ENCODE results near the gene U2AF2. TPM values are rescaled to one million over a fixed set of nuclear protein-coding genes. Genes with fewer than 3 reads are reported as not detected.

The U2AF2 gene
- total and polyA plus RNA-seq, 9 of the 15 experiments (the other 6 are each of a cell fraction or from before 2014, with no cell fraction given): 3.0 to 331 (median 157) TPM

DNA sequence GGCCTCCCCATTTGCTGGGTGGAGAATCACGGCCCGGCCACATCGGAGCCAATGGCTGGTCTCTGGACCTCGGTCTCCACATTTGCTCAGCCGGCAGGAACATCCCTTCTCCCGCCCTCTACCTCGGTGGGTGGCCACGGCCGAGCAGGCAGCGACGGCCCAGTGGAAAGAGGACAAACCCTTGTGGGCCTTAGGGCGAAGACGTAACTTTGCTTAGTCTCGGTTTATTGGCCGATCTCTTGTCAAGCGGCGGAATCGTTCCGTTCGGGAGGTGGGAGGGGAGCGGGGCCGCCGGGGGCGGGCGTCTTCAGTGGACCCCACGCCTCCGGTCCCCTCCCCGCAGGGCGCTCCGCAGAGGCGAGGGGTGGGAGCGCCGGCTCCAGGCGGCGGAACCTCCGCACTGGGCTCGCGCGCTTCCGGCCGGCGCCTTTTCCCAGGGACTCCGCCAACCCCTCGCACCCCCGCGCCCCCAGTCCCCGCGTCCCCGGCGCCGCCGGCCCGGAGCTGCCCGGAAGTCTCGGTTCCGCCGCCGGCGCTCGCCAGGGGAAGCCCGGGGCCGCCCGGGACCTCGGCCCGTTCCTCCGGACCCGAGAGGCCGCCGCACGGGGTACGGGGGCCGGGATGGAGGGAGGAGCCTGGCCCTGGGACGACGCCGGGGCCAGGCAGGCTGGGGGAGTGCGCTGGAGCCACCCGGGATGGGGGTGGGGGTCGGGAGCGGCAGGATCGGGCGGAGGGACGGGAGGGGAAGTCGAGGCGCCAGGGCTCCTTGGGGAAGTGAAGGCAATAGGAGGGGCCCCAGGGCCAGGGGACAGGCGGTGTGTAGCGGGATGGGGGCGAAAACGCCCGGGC, 14.0 kb upstream of the U2AF2 start, which contains the start of gene ZNF580 (continued):
- no peak for TF ChIP-seq REST (IDR thresholded peaks at IDR 0.05; ENCODE audit: borderline replicate concordance)
- TF ChIP-seq REST (CRISPR knock-in tag; IDR thresholded peaks at IDR 0.05; ENCODE audit: low read depth): 0 out of 2 replicates have a peak, but pooled peaks have one; percentile 16
- TF ChIP-seq ZNF780A (CRISPR knock-in tag; IDR thresholded peaks at IDR 0.05): 0 out of 2 replicates have a peak, but pooled peaks have one; percentile 30
- TF ChIP-seq IRF2 (CRISPR knock-in tag; IDR thresholded peaks at IDR 0.05): no peak
- TF ChIP-seq ZNF764 (CRISPR knock-in tag; IDR thresholded peaks at IDR 0.05; ENCODE audit: low read depth): peak; percentile 57; the same call in 1 of the 2 replicates
- TF ChIP-seq, protein P1, sequence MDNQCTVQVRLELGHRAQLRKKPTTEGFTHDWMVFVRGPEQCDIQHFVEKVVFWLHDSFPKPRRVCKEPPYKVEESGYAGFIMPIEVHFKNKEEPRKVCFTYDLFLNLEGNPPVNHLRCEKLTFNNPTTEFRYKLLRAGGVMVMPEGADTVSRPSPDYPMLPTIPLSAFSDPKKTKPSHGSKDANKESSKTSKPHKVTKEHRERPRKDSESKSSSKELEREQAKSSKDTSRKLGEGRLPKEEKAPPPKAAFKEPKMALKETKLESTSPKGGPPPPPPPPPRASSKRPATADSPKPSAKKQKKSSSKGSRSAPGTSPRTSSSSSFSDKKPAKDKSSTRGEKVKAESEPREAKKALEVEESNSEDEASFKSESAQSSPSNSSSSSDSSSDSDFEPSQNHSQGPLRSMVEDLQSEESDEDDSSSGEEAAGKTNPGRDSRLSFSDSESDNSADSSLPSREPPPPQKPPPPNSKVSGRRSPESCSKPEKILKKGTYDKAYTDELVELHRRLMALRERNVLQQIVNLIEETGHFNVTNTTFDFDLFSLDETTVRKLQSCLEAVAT (IDR thresholded peaks at IDR 0.05): 0 out of 4 replicates have a peak, but pooled peaks of 1 of the 2 experiments have one; percentile 3
- no peak for TF ChIP-seq NR4A1 (CRISPR knock-in tag; IDR thresholded peaks at IDR 0.05)
- no peak for TF ChIP-seq NR4A1 (tag; IDR thresholded peaks at IDR 0.05)
- TF ChIP-seq, protein P2, sequence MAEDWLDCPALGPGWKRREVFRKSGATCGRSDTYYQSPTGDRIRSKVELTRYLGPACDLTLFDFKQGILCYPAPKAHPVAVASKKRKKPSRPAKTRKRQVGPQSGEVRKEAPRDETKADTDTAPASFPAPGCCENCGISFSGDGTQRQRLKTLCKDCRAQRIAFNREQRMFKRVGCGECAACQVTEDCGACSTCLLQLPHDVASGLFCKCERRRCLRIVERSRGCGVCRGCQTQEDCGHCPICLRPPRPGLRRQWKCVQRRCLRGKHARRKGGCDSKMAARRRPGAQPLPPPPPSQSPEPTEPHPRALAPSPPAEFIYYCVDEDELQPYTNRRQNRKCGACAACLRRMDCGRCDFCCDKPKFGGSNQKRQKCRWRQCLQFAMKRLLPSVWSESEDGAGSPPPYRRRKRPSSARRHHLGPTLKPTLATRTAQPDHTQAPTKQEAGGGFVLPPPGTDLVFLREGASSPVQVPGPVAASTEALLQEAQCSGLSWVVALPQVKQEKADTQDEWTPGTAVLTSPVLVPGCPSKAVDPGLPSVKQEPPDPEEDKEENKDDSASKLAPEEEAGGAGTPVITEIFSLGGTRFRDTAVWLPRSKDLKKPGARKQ (CRISPR knock-in tag; IDR thresholded peaks at IDR 0.05): no peak; the same call in 1 of the 2 replicates
- no peak for TF ChIP-seq CCAR2 (IDR thresholded peaks at IDR 0.05; ENCODE audit: low read depth, low read length)
- no peak for TF ChIP-seq ZHX1 (conservative IDR thresholded peaks at IDR 0.05; ENCODE audit: low read length)
- no peak for TF ChIP-seq BDP1 (IDR thresholded peaks at IDR 0.05; ENCODE audit: insufficient read depth, insufficient read length)
- no peak for TF ChIP-seq FUS (optimal IDR thresholded peaks at IDR 0.05; ENCODE audit: low read depth, low read length)

Data from K562 (cell line).